C4-2B (cell line): ENCODE data around the gene ZNF521.
A peak's percentile ranks its signal among the peaks of the same experiment; 100 is the strongest.

Experiments
- H3K27ac ChIP-seq: fragments of 450-650 bp; 2 replicates; pipeline ENCODE4 v1.5.1; 2017
- ZFX ChIP-seq: fragments of 450-650 bp; IDR thresholded peaks from 2 replicates; pipeline ENCODE4 v1.6.1; 2017
- TF ChIP-seq, protein P1 (sequence below): fragments of 450-650 bp; conservative IDR thresholded peaks from 2 replicates; pipeline ENCODE4 v1.5.1; 2017; ENCODE audit warnings: mild to moderate bottlenecking

Gene ZNF521

DNA sequence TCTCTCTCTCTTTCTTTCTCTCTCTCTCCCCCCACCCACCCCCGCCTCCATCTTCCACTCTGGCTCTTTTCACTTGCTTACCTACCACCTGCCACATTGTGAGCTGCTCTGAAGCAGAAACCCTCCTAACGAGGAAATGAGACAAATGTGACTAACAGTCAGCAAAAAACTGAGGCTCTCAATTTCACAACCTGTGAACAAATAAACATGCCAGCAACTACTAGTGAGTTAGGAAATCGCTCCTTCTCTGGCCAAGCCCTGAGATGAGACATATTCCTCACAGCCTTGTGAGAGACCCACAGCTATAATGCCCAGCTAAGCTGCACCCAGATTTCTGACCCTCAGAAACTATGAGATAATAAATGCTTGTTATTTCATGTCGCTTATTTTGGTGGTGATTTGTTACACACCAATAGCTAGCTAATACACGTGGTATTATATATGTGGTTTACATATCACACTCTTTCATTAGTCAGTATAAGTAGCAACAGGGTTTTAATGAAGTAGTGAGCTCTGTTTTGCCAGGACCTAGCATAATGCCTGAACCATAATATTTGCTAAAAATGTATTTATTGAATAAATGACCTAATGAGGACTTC lies 8.4 kb upstream of the ZNF521 start:
- TF ChIP-seq, protein P1, sequence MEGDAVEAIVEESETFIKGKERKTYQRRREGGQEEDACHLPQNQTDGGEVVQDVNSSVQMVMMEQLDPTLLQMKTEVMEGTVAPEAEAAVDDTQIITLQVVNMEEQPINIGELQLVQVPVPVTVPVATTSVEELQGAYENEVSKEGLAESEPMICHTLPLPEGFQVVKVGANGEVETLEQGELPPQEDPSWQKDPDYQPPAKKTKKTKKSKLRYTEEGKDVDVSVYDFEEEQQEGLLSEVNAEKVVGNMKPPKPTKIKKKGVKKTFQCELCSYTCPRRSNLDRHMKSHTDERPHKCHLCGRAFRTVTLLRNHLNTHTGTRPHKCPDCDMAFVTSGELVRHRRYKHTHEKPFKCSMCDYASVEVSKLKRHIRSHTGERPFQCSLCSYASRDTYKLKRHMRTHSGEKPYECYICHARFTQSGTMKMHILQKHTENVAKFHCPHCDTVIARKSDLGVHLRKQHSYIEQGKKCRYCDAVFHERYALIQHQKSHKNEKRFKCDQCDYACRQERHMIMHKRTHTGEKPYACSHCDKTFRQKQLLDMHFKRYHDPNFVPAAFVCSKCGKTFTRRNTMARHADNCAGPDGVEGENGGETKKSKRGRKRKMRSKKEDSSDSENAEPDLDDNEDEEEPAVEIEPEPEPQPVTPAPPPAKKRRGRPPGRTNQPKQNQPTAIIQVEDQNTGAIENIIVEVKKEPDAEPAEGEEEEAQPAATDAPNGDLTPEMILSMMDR: no peak
- no peak for TF ChIP-seq ZFX
- H3K27ac ChIP-seq: no peak overlapping the region

DNA sequence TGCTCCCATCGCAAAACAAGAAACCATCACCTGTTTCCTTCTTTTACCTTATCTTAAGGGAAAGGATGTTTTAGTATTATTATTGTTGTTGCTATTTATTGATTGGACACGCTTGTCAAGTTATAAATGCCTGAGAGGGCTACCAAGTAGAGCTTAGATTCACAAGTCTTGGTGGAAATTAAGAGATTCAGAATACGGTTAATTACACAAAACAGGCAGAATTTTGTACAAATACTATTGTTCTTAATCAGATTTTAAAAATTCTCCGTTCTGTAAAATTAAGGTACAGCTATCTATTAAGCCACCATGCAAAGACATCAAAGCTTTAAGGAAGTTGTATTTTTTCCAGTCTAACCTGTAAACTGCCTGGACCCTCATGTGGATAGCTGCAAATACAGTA lies 1.1 kb upstream of the ZNF521 start:
- TF ChIP-seq, protein P1: no peak
- TF ChIP-seq ZFX: no peak
- no peak overlapping the region for H3K27ac ChIP-seq

DNA sequence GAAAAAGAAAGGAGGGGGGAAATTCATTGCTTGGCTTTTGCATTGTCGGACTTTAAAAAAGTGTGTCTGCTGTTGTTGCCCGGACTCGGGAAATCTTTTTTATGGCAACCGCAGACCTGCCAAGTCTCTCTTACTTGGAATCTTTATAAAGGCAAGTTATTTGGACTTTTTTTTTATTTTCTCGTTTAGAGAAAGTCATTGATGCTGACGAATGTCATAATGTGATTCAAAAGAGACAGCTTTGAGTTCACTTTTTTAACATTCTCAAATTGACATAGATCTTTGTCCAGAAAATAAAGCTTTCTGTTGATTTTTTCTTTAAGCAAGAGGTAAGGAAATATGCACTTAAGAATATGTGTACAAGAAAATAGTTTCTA lies 651 bp upstream of the ZNF521 start:
- H3K27ac ChIP-seq: no peak overlapping the region
- TF ChIP-seq, protein P1: 0 out of 2 replicates have a peak, but pooled peaks have one; percentile 9
- TF ChIP-seq ZFX: no peak

DNA sequence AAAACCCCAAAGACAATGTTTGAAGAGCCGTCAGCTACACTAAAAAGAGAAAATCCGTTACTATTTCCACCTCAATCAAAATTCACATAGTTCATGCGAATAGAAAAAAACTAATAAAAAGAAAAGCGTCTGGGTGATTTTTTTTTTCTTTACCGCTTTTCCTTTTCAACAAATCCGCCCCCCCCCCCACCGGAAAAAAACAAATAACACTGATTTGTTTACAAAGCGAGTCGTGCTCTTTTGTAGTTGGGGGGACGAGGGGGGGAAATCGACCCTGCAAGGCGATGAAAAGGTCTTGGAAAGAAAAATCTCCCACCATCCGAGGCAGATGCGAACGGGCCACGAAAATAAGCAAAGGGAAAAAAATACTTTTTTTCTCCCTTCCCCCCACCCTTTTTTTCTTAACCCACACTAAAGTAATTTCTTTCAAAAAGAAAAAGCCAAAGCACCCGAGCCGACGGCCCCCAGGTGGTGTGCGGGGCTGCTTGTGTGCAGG lies 638 bp downstream of the ZNF521 start:
- TF ChIP-seq ZFX: no peak
- TF ChIP-seq, protein P1: no peak
- H3K27ac ChIP-seq: no peak overlapping the region

DNA sequence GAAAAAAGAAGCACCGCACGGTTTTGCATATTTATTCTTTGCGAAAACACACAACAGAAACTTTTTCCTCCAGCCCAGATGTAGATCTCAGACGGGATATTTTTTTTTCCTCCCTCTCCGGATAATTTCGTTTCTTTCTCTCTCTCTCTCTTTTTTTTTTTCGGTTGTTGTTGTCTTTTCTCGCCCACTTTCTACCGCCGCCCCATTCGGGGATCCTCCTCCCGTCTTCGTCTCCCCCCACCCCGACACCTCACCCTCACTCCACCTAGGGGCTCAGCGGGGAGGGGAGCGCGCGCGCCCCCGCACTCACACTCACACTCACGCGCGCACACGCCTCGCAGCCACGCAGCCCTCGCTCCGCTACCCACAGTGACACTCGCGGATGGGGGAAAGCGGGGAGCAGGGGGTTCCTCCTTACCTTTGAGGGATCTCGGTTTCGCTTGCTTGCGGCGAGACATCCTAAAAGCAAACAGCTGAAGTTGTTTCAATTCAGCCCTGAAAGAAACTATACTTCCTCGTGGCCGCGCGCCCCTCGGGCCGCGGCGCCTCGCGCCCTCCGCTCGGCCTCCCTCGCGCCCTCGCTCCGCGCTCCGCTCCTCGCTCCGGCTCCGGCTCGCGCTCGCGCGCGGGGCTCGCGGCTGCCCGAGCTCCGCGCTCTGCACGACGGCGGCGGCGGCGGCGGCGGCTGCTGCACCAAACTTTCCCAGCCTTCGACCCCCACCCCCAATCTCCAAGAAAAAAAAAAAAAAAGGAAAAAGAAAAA lies 1.3 kb downstream of the ZNF521 start:
- H3K27ac ChIP-seq: no peak overlapping the region
- TF ChIP-seq ZFX: no peak
- TF ChIP-seq, protein P1: no peak

DNA sequence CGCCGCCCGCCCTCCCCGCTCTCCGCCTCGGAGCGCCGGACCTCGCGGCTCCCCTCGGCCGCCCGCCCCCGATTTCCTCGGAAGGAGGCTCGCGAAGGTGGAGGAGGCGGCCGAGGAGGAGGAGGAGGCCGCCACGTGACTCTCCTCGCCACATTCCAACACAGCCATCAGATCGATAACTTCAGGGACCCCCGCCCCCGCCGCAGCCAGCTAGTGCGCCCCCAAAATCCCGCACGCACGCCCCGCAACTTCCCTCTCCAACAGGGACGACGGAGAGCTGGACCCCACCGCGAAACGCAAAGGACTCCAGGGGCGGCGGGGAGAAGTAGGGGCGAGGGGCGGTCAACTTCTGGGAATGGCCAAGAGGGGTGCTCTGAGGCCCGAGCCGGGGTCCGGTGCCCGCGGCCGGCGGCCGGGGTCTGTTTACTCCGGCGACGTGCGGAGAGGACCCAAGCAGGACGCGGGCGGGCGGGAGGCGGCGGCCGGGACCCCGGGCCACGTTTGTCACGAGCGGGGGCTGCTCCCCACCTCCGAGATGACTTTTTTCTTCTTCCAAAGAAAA lies 2.0 kb downstream of the ZNF521 start:
- no peak overlapping the region for H3K27ac ChIP-seq
- TF ChIP-seq ZFX: no peak
- TF ChIP-seq, protein P1: no peak
